ENCODE data around the gene RILPL2. TPM values are rescaled to one million over a fixed set of nuclear protein-coding genes. Genes with fewer than 3 reads are reported as not detected.

The RILPL2 gene
- total and polyA plus RNA-seq, 4 donors = 1.8 to 2.1 (median 2.0) TPM

DNA sequence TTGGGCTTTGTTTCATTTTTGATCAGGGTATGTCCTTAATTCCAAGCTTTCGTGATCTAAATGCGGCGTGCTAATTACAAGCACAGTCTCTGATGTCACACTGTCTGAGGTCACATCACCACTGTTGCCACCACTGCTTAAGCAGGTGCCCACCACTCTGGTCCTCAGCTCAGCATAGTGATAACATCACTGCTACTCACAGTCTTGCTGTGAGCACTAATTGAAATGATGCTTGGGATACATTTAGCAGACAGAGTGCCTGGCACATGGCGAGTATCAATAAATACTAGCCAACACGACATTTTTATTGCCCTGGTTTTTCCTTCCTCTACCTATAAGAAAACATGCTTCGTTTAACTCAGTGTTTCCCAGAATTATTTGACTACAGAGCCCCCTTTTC, 7.9 kb downstream of the RILPL2 start:
- Histone ChIP-seq H3K27me3 (ENCODE audit: control insufficient read depth in 4 of 4, insufficient read depth in 4 of 4, low read length in 3 of 4) (no peaks in the 10 kb centered on the region), H3K9me3 (ENCODE audit: control insufficient read depth in 4 of 4, low read length in 3 of 4) (no peaks in the 10 kb centered on the region), H3K9ac (ENCODE audit: low read depth in 1 of 2, low read length in 2 of 2) (no peak overlapping the region), H3K27ac (ENCODE audit: low read depth in 1 of 2, low read length in 2 of 2) (no peak overlapping the region), H3K4me1 (ENCODE audit: control insufficient read depth in 4 of 4, insufficient read depth in 4 of 4, low read length in 3 of 4) (no peaks in the 10 kb centered on the region), H3K36me3 (ENCODE audit: control insufficient read depth in 4 of 4, insufficient read depth in 3 of 4, low read depth in 1 of 4, low read length in 3 of 4) (peaks cover 0 to 7% (median 4%) of the 10 kb centered on the region in 4 donors), H3K4me3 (ENCODE audit: low read depth in 1 of 3, low read length in 3 of 3) (no peak overlapping the region)
- 89% methylated on average over 6 of the region's 6 CpGs for WGBS
- no peak for DNase-seq (ENCODE audit: low spot score)
- no peak for TF ChIP-seq HNF4G (IDR thresholded peaks at IDR 0.05)
- no peak for TF ChIP-seq RXRA (IDR thresholded peaks at IDR 0.05)
- no peak for TF ChIP-seq SP1 (IDR thresholded peaks at IDR 0.05)
- no peak for TF ChIP-seq HNF4A (conservative IDR thresholded peaks at IDR 0.05)
- TF ChIP-seq, protein P1, sequence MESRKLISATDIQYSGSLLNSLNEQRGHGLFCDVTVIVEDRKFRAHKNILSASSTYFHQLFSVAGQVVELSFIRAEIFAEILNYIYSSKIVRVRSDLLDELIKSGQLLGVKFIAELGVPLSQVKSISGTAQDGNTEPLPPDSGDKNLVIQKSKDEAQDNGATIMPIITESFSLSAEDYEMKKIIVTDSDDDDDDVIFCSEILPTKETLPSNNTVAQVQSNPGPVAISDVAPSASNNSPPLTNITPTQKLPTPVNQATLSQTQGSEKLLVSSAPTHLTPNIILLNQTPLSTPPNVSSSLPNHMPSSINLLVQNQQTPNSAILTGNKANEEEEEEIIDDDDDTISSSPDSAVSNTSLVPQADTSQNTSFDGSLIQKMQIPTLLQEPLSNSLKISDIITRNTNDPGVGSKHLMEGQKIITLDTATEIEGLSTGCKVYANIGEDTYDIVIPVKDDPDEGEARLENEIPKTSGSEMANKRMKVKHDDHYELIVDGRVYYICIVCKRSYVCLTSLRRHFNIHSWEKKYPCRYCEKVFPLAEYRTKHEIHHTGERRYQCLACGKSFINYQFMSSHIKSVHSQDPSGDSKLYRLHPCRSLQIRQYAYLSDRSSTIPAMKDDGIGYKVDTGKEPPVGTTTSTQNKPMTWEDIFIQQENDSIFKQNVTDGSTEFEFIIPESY (IDR thresholded peaks at IDR 0.05) = no peak
- no peak for TF ChIP-seq EGR1 (IDR thresholded peaks at IDR 0.05; ENCODE audit: low read depth in 2 of 2)
- TF ChIP-seq FOXA1 (IDR thresholded peaks at IDR 0.05) = no peak
- TF ChIP-seq RAD21 (IDR thresholded peaks at IDR 0.05) = no peak
- no peak for TF ChIP-seq GABPA (IDR thresholded peaks at IDR 0.05 in 1 of 2, conservative IDR thresholded peaks at IDR 0.05 in 1 of 2)
- TF ChIP-seq, protein P2, sequence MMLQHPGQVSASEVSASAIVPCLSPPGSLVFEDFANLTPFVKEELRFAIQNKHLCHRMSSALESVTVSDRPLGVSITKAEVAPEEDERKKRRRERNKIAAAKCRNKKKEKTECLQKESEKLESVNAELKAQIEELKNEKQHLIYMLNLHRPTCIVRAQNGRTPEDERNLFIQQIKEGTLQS (IDR thresholded peaks at IDR 0.05) = no peak
- no peak for TF ChIP-seq JUND (IDR thresholded peaks at IDR 0.05)
- TF ChIP-seq TAF1 (conservative IDR thresholded peaks at IDR 0.05) = no peak
- no peak for TF ChIP-seq FOXA2 (IDR thresholded peaks at IDR 0.05)
- TF ChIP-seq YY1 (IDR thresholded peaks at IDR 0.05) = no peak

DNA sequence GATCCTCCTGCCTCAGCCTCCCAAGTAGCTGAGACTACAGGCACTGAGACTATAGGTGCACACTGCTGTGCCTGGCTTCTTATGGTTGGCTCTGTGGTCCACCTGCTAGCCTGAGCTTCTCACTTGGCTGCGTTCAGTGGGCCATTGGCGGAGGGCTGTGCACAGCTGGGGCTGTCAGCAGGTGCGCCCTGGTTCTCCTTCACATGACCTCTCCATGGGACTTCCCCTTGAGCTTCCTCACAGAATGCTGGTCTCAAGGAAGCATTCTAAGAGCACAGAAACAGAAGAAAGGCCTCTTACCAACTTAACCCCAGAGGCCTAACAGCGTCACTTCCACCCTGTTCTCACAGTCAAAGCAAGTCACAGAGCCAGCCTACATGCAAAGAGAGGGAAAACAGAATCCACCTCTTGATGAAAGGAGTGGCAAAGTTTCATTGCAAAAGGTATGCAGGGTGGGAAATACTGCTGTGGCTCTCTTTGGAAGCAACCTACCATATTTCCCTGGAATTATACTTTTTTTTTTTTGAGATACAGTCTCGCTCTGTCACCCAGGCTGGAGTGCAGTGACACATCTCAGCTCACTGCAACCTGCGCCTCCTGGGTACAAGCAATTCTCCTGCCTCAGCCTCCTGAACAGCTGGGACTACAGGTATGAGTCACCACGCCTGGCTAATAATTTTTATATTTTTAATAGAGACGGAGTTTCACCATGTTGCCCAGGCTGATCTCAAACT, 9.3 kb downstream of the RILPL2 start:
- no peak overlapping the region for H3K4me3 ChIP-seq (ENCODE audit: low read depth in 1 of 3, low read length in 3 of 3)
- WGBS = 92% methylated on average over 8 of the region's 8 CpGs
- DNase-seq (ENCODE audit: low spot score) = no peak
- no peaks in the 10 kb centered on the region for H3K27me3 ChIP-seq (ENCODE audit: control insufficient read depth in 4 of 4, insufficient read depth in 4 of 4, low read length in 3 of 4)
- no peak for TF ChIP-seq HNF4A (conservative IDR thresholded peaks at IDR 0.05)
- TF ChIP-seq, protein P1 (IDR thresholded peaks at IDR 0.05) = no peak
- TF ChIP-seq, protein P3, sequence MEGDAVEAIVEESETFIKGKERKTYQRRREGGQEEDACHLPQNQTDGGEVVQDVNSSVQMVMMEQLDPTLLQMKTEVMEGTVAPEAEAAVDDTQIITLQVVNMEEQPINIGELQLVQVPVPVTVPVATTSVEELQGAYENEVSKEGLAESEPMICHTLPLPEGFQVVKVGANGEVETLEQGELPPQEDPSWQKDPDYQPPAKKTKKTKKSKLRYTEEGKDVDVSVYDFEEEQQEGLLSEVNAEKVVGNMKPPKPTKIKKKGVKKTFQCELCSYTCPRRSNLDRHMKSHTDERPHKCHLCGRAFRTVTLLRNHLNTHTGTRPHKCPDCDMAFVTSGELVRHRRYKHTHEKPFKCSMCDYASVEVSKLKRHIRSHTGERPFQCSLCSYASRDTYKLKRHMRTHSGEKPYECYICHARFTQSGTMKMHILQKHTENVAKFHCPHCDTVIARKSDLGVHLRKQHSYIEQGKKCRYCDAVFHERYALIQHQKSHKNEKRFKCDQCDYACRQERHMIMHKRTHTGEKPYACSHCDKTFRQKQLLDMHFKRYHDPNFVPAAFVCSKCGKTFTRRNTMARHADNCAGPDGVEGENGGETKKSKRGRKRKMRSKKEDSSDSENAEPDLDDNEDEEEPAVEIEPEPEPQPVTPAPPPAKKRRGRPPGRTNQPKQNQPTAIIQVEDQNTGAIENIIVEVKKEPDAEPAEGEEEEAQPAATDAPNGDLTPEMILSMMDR (IDR thresholded peaks at IDR 0.05; ENCODE audit: low read depth, low read length, missing input control) = no peak
- TF ChIP-seq FOXA1 (IDR thresholded peaks at IDR 0.05) = no peak
- no peak for TF ChIP-seq FOXA2 (IDR thresholded peaks at IDR 0.05)
- TF ChIP-seq, protein P4, sequence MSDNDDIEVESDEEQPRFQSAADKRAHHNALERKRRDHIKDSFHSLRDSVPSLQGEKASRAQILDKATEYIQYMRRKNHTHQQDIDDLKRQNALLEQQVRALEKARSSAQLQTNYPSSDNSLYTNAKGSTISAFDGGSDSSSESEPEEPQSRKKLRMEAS (IDR thresholded peaks at IDR 0.05) = no peak
- no peak for TF ChIP-seq HNF4G (IDR thresholded peaks at IDR 0.05)
- no peak for TF ChIP-seq TAF1 (conservative IDR thresholded peaks at IDR 0.05)
- TF ChIP-seq, protein P2 (IDR thresholded peaks at IDR 0.05) = no peak
- no peak for TF ChIP-seq EGR1 (IDR thresholded peaks at IDR 0.05; ENCODE audit: low read depth in 2 of 2)
- no peak for TF ChIP-seq GABPA (IDR thresholded peaks at IDR 0.05 in 1 of 2, conservative IDR thresholded peaks at IDR 0.05 in 1 of 2)
- TF ChIP-seq YY1 (IDR thresholded peaks at IDR 0.05) = no peak
- no peak for TF ChIP-seq RAD21 (IDR thresholded peaks at IDR 0.05)
- H3K27ac ChIP-seq (ENCODE audit: low read depth in 1 of 2, low read length in 2 of 2) = no peak overlapping the region
- H3K9ac ChIP-seq (ENCODE audit: low read depth in 1 of 2, low read length in 2 of 2) = no peak overlapping the region
- no peaks in the 10 kb centered on the region for H3K9me3 ChIP-seq (ENCODE audit: control insufficient read depth in 4 of 4, low read length in 3 of 4)
- peaks cover 4 to 13% (median 7%) of the 10 kb centered on the region in 4 donors for H3K36me3 ChIP-seq (ENCODE audit: control insufficient read depth in 4 of 4, insufficient read depth in 3 of 4, low read depth in 1 of 4, low read length in 3 of 4)
- H3K4me1 ChIP-seq (ENCODE audit: control insufficient read depth in 4 of 4, insufficient read depth in 4 of 4, low read length in 3 of 4) = no peaks in the 10 kb centered on the region
